Testis (tissue), 3 donors: ENCODE measurements around the gene FHAD1. TPM values are rescaled to one million over a fixed set of nuclear protein-coding genes. Genes with fewer than 3 reads are reported as not detected.

Experiments
- DNase-seq: peaks from one replicate; pipeline ENCODE4 v3.0.0-alpha.2; 2019
- H3K27ac ChIP-seq, 2 donors: fragments of 200-600 bp; sonication (generic); one replicate each; pipeline ENCODE4 v1.5.1; 2019
- H3K27me3 ChIP-seq: fragments of 200-600 bp; sonication (generic); one replicate; pipeline ENCODE4 v1.5.1; 2019
- H3K36me3 ChIP-seq: fragments of 200-600 bp; sonication (generic); one replicate; pipeline ENCODE4 v1.5.1; 2017; ENCODE audit warnings: low read depth; ENCODE audit errors: missing control alignments
- H3K4me1 ChIP-seq: fragments of 200-600 bp; sonication (generic); one replicate; pipeline ENCODE4 v1.5.1; 2019
- H3K4me3 ChIP-seq, 2 donors: fragments of 200-600 bp; sonication (generic); one replicate each; pipeline ENCODE4 v1.5.1; 2017 to 2019
- H3K9me3 ChIP-seq: fragments of 200-600 bp; sonication (generic); one replicate; pipeline ENCODE4 v1.5.1; 2017
- POLR2A ChIP-seq: fragments of 450-650 bp; IDR thresholded peaks from one replicate; pipeline ENCODE4 v1.6.1; 2017; ENCODE audit warnings: antibody characterized with exemption, mild to moderate bottlenecking, moderate library complexity
- WGBS, 2 donors: methylation state at CpG; one replicate each; pipeline ENCODE4 v1.1.5; 2018; 5-methylcytosine and 5-hydroxymethylcytosine counted together
- intact Hi-C: fragments of 100-400 bp; cut with DNase I; formaldehyde crosslinking; loops from one replicate; pipeline ENCODE4 v1.15.1; 2023; ENCODE audit warnings: low total_unique reads
- polyA plus RNA-seq: library from polyadenylated mRNA; stranded (reverse); fragments of 350-450 nt; fragmentation: Illumina TruSeq; extraction: RNeasy Lipid Tissue Mini Kit (QIAGEN cat#74804); gene quantifications from one replicate; pipeline ENCODE4 v1.2.3, GENCODE V29; 2014; ENCODE audit warnings: low read depth, low replicate concordance; ENCODE audit not compliant: insufficient read depth
- total RNA-seq, 2 donors: library from RNA; depleted of rRNA; stranded (reverse); fragments of >200 nt; gene quantifications; one replicate each; pipeline ENCODE4 v1.2.3, GENCODE V29; 2016
- TF ChIP-seq, protein P1 (sequence below), 3 experiments: fragments of 450-650 bp in 2 of 3; fragments of 200-600 bp in 1 of 3; sonication (generic) in 1 of 3; IDR thresholded peaks; one replicate each; pipeline ENCODE4 v1.5.1; 2016 to 2019; ENCODE audit warnings: antibody characterized with exemption in 3 of 3, mild to moderate bottlenecking in 2 of 3, moderate library complexity in 1 of 3

Gene FHAD1
- total and polyA plus RNA-seq, 3 donors from 2014 or later, result 22.0 to 73.3 (median 59.0) TPM

DNA sequence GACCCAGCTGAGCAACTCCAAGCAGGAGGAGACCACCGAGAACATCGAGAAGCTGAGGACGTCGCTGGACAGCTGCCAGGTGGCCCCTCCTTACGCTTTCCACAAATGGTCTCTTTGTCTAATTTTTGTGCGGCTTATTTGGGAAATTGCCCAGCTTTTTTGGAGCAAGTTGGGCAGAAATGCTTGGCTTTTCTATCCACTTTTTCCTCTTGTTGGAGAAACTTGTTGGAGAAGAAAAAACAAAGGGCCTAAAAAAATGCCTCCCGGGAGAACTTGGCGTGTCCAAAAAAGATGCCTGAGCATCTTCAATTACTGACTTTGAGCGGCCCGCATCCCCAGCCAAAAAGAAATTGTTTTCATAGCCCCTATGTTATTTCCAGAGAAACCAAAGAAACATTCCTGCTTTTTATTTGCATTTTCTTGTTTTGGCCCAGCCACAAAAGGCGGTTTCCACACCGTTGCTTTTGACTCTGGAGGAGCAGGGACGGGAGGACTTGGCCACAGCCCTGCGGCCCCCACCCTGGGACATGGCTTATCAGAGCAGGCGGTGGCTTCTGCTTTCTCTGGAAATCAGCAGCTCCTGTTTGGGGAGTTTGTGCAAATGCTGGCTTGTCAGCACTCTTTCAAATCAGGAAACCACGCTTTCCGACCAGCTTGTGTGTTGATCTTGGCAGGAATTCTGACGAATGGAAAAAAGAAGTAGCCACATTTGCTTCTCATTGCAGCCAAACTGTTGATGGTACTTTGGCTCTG lies 81.5 kb downstream of the FHAD1 start:
- Histone ChIP-seq H3K4me3 (no peak overlapping the region), H3K36me3 (no peaks in the 10 kb centered on the region), H3K27ac (peak overlapping the region; percentile 7 to 31), H3K4me1 (peaks cover 32% of the 10 kb centered on the region), H3K27me3 (no peaks in the 10 kb centered on the region), H3K9me3 (no peaks in the 10 kb centered on the region)
- TF ChIP-seq POLR2A, result no peak
- TF ChIP-seq, protein P1, sequence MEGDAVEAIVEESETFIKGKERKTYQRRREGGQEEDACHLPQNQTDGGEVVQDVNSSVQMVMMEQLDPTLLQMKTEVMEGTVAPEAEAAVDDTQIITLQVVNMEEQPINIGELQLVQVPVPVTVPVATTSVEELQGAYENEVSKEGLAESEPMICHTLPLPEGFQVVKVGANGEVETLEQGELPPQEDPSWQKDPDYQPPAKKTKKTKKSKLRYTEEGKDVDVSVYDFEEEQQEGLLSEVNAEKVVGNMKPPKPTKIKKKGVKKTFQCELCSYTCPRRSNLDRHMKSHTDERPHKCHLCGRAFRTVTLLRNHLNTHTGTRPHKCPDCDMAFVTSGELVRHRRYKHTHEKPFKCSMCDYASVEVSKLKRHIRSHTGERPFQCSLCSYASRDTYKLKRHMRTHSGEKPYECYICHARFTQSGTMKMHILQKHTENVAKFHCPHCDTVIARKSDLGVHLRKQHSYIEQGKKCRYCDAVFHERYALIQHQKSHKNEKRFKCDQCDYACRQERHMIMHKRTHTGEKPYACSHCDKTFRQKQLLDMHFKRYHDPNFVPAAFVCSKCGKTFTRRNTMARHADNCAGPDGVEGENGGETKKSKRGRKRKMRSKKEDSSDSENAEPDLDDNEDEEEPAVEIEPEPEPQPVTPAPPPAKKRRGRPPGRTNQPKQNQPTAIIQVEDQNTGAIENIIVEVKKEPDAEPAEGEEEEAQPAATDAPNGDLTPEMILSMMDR (IDR thresholded peaks at IDR 0.05), result no peak
- intact Hi-C loops, result loop anchor here (5.0 kb wide), 1 partner anchor 99 kb away; no protein-coding TSS in a partner anchor
- peak; percentile 81 for DNase-seq
- 21 to 39% methylated on average over 18 of the region's 18 CpGs for WGBS, 2 donors

DNA sequence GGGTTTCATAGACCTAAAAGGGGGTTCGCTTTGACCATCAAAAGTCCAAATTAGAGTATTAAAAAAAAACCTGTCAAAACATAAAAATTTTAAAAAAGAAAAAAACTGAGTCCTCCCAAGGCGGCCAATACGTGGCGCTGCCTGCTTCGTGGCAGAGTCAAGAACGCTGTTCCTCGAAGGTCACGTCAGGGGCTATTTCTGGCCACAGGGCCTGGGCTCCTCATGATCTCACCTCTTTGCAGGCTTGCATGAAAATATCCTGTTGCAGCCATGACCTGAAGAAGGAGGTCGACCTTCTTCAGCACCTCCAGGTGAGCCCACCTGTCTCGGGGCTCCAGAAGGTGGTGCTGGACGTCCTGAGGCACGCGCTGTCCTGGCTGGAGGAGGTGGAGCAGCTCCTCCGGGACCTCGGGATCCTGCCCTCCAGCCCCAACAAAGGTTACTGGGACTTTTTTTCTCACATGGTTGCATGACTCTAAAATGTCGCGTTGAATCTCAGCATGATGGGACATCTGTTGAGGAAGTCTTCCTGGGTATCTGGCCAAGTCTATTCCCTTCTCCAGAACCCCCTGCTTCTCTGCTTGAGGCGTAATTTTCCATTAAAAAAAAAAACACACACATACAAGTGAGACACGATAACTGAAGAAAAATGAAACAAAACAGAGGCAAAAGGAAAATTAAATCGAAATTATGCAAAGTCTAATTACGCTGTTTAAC lies 82.2 kb downstream of the FHAD1 start:
- H3K27ac ChIP-seq, result peak overlapping the region; percentile 7 to 31
- H3K4me3 ChIP-seq, result no peak overlapping the region
- WGBS, 2 donors, result 33 to 45% methylated on average over 19 to 21 of the region's 21 CpGs
- no peaks in the 10 kb centered on the region for H3K36me3 ChIP-seq
- DNase-seq, result peak; percentile 78
- H3K27me3 ChIP-seq, result no peaks in the 10 kb centered on the region
- no peaks in the 10 kb centered on the region for H3K9me3 ChIP-seq
- TF ChIP-seq, protein P1 (IDR thresholded peaks at IDR 0.05), result peak; percentile 24 to 55 (median 40)
- TF ChIP-seq POLR2A, result no peak
- intact Hi-C loops, result loop anchor here (5.0 kb wide), 1 partner anchor 98 kb away; no protein-coding TSS in a partner anchor
- H3K4me1 ChIP-seq, result peaks cover 29% of the 10 kb centered on the region

DNA sequence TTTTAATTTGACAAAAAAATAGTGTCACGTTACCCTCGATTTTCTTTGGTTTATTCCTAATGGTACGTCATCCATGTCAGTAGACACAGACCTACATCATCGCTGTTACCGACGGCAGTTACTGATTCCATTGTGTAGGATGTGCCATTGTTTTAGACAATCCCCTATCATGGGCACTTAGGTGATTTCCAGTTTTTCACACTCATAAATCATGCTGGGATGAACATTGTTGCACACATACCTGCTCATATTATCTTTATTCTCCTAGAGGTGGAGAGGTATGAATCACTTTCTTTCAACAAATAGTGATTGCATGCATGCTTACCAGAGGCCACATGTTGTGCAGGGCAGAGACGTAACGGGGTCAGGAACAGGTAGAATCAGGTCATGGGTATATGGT lies 83.0 kb downstream of the FHAD1 start:
- Histone ChIP-seq H3K27ac (no peak overlapping the region), H3K36me3 (no peaks in the 10 kb centered on the region), H3K9me3 (no peaks in the 10 kb centered on the region), H3K27me3 (no peaks in the 10 kb centered on the region), H3K4me3 (no peak overlapping the region), H3K4me1 (peaks cover 32% of the 10 kb centered on the region)
- whole genome bisulfite sequencing, 2 donors, result 93% methylated on average over 8 of the region's 8 CpGs
- TF ChIP-seq, protein P1 (IDR thresholded peaks at IDR 0.05), result no peak
- TF ChIP-seq POLR2A, result no peak
- no peak for DNase-seq
- intact Hi-C loops, result no loop called here

DNA sequence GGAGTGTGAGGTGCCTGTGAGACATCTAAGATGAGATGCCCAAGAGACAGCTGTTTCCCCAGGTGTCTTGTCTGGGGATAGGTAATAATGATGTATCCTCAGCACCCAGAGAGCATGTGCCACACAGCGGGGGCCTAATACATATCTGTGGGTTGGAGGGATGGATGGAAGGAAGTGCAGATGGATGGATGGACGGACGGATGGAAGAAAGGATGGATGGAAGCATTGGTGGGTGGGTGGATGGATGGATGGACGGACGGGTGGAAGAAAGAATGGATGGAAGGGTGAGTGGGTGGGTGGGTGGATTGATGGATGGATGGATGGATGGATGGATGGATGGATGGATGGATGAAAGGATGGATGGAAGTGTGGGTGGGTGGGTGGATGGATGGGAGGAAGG lies 84.2 kb downstream of the FHAD1 start:
- H3K36me3 ChIP-seq, result no peaks in the 10 kb centered on the region
- H3K9me3 ChIP-seq, result no peaks in the 10 kb centered on the region
- no peak overlapping the region for H3K4me3 ChIP-seq
- no peak for TF ChIP-seq POLR2A
- TF ChIP-seq, protein P1 (IDR thresholded peaks at IDR 0.05), result no peak
- no peaks in the 10 kb centered on the region for H3K27me3 ChIP-seq
- intact Hi-C loops, result no loop called here
- 95 to 99% methylated on average over 5 of the region's 5 CpGs for WGBS, 2 donors
- no peak for DNase-seq
- H3K4me1 ChIP-seq, result peaks cover 40% of the 10 kb centered on the region
- no peak overlapping the region for H3K27ac ChIP-seq
